Measurements from ENCODE around the gene OTUD4. TPM values are rescaled to one million over a fixed set of nuclear protein-coding genes. Genes with fewer than 3 reads are reported as not detected.

OTUD4 gene
- total and polyA plus RNA-seq, 4 donors, result 5.3 to 27.5 (median 11.6) TPM

DNA sequence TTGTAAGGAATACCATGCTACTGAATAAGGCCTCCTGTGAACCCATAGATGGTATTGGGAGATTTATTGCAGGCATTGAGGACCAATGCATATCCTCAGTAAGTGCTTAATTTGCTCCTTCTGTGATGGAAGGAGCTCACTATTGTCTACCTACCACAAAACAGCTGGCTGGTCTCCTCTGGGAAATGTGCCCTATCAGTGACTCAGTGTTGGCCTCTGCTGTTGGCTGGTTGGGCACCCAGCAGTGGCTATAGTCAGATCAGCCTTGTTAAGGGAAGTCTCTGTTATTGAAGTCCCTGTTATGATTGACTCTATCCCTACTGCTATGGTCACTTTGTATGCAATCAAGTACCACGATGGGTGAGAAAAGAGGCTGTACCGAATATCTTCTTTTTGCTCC is 27.5 kb upstream of the OTUD4 start:
- Histone ChIP-seq H3K4me1 (ENCODE audit: control insufficient read depth in 4 of 4, insufficient read depth in 4 of 4, low read length in 3 of 4) (no peaks in the 10 kb centered on the region), H3K9me3 (ENCODE audit: control insufficient read depth in 4 of 4, low read length in 3 of 4) (no peaks in the 10 kb centered on the region), H3K27me3 (ENCODE audit: control insufficient read depth in 4 of 4, insufficient read depth in 4 of 4, low read length in 3 of 4) (no peaks in the 10 kb centered on the region), H3K27ac (ENCODE audit: low read depth in 1 of 2, low read length in 2 of 2) (no peak overlapping the region), H3K4me3 (ENCODE audit: low read depth in 1 of 3, low read length in 3 of 3) (no peak overlapping the region), H3K9ac (ENCODE audit: low read depth in 1 of 2, low read length in 2 of 2) (no peak overlapping the region), H3K36me3 (ENCODE audit: control insufficient read depth in 4 of 4, insufficient read depth in 3 of 4, low read depth in 1 of 4, low read length in 3 of 4) (no peaks in the 10 kb centered on the region)
- no peak for TF ChIP-seq NR2F2 (IDR thresholded peaks at IDR 0.05)
- no peak for TF ChIP-seq GABPA (IDR thresholded peaks at IDR 0.05 in 1 of 2, conservative IDR thresholded peaks at IDR 0.05 in 1 of 2)
- TF ChIP-seq FOXA1 (IDR thresholded peaks at IDR 0.05), result no peak
- TF ChIP-seq FOXA2 (IDR thresholded peaks at IDR 0.05), result no peak
- no peak for TF ChIP-seq HNF4G (IDR thresholded peaks at IDR 0.05)
- TF ChIP-seq SP1 (IDR thresholded peaks at IDR 0.05), result no peak
- TF ChIP-seq, protein P1, sequence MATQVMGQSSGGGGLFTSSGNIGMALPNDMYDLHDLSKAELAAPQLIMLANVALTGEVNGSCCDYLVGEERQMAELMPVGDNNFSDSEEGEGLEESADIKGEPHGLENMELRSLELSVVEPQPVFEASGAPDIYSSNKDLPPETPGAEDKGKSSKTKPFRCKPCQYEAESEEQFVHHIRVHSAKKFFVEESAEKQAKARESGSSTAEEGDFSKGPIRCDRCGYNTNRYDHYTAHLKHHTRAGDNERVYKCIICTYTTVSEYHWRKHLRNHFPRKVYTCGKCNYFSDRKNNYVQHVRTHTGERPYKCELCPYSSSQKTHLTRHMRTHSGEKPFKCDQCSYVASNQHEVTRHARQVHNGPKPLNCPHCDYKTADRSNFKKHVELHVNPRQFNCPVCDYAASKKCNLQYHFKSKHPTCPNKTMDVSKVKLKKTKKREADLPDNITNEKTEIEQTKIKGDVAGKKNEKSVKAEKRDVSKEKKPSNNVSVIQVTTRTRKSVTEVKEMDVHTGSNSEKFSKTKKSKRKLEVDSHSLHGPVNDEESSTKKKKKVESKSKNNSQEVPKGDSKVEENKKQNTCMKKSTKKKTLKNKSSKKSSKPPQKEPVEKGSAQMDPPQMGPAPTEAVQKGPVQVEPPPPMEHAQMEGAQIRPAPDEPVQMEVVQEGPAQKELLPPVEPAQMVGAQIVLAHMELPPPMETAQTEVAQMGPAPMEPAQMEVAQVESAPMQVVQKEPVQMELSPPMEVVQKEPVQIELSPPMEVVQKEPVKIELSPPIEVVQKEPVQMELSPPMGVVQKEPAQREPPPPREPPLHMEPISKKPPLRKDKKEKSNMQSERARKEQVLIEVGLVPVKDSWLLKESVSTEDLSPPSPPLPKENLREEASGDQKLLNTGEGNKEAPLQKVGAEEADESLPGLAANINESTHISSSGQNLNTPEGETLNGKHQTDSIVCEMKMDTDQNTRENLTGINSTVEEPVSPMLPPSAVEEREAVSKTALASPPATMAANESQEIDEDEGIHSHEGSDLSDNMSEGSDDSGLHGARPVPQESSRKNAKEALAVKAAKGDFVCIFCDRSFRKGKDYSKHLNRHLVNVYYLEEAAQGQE (IDR thresholded peaks at IDR 0.05), result no peak
- TF ChIP-seq TAF1 (conservative IDR thresholded peaks at IDR 0.05), result no peak
- TF ChIP-seq, protein P2, sequence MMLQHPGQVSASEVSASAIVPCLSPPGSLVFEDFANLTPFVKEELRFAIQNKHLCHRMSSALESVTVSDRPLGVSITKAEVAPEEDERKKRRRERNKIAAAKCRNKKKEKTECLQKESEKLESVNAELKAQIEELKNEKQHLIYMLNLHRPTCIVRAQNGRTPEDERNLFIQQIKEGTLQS (IDR thresholded peaks at IDR 0.05), result no peak
- TF ChIP-seq, protein P3, sequence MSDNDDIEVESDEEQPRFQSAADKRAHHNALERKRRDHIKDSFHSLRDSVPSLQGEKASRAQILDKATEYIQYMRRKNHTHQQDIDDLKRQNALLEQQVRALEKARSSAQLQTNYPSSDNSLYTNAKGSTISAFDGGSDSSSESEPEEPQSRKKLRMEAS (IDR thresholded peaks at IDR 0.05), result no peak
- no peak for TF ChIP-seq HNF4A (conservative IDR thresholded peaks at IDR 0.05)
- TF ChIP-seq YY1 (IDR thresholded peaks at IDR 0.05), result no peak
- no peak for TF ChIP-seq JUND (IDR thresholded peaks at IDR 0.05)
- TF ChIP-seq EGR1 (IDR thresholded peaks at IDR 0.05; ENCODE audit: low read depth in 2 of 2), result no peak
- no peak for TF ChIP-seq RXRA (IDR thresholded peaks at IDR 0.05)
- no peak for TF ChIP-seq ZBTB33 (IDR thresholded peaks at IDR 0.05)
- no peak for TF ChIP-seq RAD21 (IDR thresholded peaks at IDR 0.05)
- no peak for TF ChIP-seq CTCF (IDR thresholded peaks at IDR 0.05; ENCODE audit: low read depth, low read length, missing input control)
- WGBS, result 97% methylated on average over 2 of the region's 2 CpGs
- DNase-seq (ENCODE audit: low spot score), result no peak
